A204.1 (cell line): ENCODE data around the gene ITPR1.

Experiments
- FAIRE-seq: peaks from 2 replicates; lab custom pipeline; 2012; peaks lifted over from hg19 to GRCh38; lab: Jason Lieb, UNC

Gene ITPR1

GRCh38 chr3:4687596-4687995 is 194.4 kb downstream of the ITPR1 start:
- FAIRE-seq, result no peak

GRCh38 chr3:4688411-4688810 is 195.3 kb downstream of the ITPR1 start:
- FAIRE-seq, result no peak

DNA sequence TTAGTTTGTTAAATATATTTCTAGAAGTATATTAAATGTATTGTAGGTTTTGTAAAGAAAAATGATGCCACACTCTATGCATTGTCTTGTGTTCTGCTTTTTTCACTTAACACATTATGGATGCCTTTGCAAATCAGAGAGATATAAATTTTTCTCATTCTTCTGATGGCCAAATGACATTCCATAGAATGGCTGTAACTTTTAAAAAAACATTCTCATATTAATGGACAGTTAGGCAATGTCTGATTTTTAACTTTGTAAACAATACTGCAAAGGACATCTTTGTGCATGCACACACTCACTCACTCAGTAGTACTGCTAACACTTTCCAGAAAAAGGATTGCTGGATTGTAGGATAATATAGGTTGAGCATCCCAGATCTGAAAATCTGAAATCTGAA is 195.9 kb downstream of the ITPR1 start:
- no peak for FAIRE-seq

DNA sequence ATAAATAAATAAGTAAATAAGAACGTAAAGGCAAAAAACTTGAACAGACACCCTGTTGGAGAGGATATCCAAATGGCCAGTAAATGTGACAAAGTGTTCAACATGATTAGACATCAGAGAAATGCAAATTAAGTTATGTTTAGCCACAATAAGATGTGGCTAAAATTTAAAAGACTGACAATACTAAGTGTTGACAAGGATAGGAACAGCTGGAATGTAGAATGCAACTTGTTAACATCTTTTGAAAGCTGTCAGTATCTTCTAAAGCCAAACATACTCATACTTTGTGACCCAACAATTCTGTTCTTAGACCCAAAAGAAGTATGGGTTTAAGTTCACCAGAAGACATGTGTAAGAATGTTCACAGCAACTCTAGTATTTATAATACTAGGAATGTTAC is 197.1 kb downstream of the ITPR1 start:
- FAIRE-seq, result no peak

DNA sequence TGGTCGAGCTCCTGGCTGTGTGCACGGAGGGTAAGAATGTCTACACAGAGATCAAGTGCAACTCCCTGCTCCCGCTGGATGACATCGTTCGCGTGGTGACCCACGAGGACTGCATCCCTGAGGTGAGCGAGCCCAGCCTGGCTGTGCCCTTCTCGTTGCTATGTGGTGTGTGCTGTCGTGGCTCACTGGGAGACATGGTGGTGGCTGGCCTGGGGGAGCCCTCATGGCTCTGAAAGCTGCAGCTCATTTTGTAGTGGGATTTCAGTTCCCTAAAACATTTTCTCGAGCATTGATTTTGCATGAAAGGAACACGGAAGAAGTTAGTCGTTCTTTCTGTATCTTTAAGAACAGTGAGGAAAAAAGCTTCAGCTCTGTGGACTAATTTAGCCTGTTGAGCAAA is 200.5 kb downstream of the ITPR1 start:
- FAIRE-seq, result no peak

- no peak for FAIRE-seq
These were observed 202.7 kb downstream of the ITPR1 start for GRCh38 chr3:4695846-4696245.

GRCh38 chr3:4696266-4696665 is 203.1 kb downstream of the ITPR1 start:
- FAIRE-seq, result no peak

DNA sequence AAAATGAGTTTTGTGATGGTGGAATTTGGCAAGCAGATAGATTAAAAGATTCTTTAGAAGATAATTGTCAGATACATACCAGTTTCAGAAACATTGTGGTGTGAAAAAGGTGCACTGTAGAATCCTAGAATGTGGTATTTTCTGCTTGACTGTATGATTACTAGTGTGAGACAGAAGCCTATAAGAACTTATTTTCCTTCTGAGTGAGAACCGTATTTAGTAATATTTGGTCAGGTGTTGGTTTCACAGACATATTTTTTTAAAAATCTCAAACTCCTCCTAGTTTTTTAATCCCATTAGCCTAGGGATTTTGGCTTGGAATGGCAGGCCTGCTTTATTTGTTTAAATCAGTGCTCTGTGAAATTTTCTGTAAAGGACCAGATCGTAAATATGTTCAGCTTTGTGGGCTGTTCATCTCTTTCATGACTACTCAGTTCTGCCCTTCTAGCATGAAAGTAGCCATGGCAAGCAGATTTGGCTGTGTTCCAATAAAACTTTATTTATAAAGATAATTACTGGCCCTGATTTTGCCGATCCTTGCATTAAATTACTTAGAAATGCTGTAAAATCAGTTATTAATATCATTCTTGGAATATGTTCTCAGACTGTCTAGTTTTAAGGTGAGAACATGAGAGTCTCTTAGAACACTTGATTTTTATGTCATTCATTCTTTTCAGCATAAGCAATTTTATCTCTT is 205.1 kb downstream of the ITPR1 start:
- no peak for FAIRE-seq

DNA sequence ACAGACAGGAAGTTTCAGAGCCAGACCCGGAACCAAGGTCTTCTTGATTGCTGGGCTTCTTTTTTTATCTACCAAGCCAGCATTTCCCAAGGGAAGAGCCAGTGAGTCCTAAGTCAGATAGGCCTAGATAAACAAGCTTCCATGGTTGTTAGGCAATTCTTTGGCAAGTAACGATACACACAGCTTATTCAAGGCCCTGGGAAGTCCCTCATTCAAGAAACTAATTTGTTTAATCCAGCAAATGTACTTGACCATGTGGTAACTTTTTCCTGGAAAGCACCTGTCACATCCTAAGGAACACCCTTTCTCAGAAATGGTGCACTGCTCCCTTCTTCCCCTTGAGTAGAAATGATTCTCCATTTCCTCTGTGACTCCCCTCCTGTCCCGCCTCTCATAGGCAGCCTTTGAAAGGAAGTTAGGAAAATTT is 209.9 kb downstream of the ITPR1 start:
- no peak for FAIRE-seq

GRCh38 chr3:4704552-4704951 is 211.4 kb downstream of the ITPR1 start:
- FAIRE-seq, result no peak

GRCh38 chr3:4707324-4707723 is 214.2 kb downstream of the ITPR1 start:
- no peak for FAIRE-seq

- FAIRE-seq, result no peak
These were observed 215.1 kb downstream of the ITPR1 start for GRCh38 chr3:4708230-4708629.

GRCh38 chr3:4709341-4709740 is 216.2 kb downstream of the ITPR1 start:
- no peak for FAIRE-seq

DNA sequence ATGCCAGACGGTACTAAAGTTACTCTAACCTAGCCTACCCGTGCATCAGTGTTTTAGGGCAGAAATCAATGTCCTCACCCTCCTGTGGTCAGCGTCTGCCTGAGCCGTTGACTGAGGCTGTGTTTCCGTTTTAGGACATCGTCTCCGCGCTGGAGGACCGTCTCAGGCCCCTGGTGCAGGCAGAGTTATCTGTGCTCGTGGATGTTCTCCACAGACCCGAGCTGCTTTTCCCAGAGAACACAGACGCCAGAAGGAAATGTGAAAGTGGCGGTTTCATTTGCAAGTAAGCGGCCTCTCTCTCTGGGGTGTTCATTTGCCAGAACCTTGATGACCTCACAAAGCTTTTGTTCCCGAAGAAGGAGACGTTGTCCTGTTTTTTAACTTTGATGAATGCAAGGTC is 217.0 kb downstream of the ITPR1 start:
- no peak for FAIRE-seq

GRCh38 chr3:4711680-4711992 is 218.5 kb downstream of the ITPR1 start:
- FAIRE-seq, result no peak

DNA sequence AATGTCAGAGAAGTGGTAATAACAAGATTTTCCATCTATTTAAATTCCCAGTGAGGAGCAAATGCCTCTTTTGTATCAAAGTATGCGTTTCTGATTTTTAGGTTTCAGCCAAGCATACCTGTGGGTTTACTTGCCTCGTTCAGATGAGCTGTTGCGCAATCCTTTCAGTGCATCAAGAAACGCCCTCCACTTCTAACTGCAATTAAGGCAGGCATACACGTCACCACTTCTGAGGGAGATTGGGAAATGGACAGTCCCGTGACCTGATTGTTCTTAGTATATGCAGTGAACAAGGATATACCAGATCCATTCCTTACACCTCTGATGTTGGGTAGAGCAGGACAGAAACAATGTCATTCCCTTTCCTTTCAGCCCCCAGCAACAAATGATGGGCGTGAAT is 219.0 kb downstream of the ITPR1 start:
- no peak for FAIRE-seq

GRCh38 chr3:4714045-4714444 is 220.9 kb downstream of the ITPR1 start:
- FAIRE-seq, result no peak

- FAIRE-seq, result peak; percentile 99
These were observed 223.1 kb downstream of the ITPR1 start for GRCh38 chr3:4716266-4716665.

DNA sequence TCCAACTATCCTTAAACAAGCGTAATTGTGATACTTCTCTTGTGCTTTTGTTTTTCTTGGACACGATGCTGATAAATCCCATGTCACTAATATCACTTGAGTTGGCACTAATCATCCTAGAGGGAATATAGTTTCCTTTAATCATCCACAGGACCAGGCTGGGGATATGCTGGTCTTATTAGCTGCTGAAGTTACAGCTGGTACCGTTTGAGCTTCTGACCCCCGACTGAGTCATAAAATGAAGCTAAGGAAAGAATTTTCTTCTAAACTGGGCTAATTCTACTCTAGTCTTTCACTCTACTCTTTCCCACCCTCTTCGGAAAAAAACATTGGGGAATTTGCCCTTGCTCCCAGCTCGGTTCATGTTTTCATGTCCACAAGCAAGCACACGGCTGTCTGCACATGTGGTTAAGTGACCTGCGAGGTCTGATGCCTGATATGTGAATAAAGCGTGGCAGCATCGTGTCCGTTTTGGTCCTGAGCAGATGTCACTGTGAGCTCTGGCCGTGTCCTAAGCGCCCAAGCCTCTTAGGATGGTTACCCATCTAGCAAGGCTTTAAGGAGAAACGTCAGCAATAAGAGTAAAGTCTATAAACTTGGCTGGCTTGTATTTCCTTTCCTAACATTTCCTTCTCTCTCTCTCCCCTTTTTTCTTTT is 223.7 kb downstream of the ITPR1 start:
- no peak for FAIRE-seq

DNA sequence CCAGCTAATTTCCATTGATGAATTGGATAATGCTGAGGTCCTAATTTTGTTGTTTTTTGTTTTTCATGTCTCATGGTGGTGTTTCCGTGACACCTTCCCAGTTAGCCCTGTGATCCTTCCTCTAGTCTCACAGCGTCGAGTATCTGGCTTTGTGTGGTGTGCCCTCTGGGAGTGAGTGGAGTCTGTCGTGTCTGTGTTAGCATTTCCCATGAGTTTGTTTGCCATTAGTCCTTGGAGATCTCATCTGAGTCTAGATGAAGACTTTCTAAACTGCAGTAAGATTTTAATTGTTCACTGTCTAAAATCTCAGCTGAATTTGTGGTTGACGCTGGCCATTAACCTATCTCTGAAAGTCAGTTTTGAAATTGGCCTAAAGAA is 224.2 kb downstream of the ITPR1 start:
- FAIRE-seq, result no peak

DNA sequence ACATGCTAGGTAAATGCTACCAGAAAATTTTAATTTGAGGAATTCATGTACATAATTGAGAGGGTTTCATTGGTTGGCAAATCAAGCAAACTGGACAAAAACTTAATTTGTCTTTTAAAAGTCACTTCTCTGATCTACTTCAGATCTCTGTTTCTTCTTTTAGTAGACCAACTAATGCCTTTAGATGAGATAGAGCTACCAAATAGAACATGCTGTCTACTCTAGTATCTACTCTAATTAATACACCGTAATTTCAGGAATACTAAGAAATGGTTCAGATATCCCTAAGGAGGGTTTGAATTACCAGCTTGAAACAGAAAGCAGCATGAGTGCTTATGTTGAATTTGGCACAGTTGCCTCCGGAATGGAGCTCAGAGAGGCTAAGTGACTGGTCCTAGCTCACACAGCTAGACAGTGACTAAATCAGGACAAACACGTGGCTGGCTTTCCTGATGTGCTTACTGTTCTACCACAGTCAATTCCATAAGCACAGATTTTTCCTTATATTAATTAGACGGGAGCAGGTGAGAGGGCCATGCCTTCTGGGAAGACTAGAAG is 225.1 kb downstream of the ITPR1 start:
- FAIRE-seq, result peak; percentile 97

DNA sequence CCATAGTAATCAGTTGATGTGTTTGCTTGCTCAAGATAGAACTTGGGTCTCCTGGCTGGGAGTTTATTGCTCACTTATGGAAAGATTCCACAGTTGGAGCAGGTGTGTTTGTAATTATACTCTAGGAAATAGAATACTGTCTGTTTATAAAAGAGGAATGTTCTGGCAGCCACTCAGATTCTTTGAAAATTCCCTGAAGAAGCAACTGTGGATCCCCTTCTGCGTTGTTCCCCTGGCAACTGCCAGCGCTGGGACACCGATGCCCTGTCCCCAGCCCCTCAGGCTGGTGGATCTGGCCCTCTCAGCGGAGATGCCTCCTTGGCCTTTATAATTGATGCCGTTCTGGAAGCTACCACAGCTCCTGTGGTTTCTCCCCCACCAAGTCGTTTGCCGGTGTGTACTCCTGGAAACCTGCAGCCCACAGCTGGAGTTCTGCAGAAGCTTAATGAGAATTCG is 225.9 kb downstream of the ITPR1 start:
- no peak for FAIRE-seq

DNA sequence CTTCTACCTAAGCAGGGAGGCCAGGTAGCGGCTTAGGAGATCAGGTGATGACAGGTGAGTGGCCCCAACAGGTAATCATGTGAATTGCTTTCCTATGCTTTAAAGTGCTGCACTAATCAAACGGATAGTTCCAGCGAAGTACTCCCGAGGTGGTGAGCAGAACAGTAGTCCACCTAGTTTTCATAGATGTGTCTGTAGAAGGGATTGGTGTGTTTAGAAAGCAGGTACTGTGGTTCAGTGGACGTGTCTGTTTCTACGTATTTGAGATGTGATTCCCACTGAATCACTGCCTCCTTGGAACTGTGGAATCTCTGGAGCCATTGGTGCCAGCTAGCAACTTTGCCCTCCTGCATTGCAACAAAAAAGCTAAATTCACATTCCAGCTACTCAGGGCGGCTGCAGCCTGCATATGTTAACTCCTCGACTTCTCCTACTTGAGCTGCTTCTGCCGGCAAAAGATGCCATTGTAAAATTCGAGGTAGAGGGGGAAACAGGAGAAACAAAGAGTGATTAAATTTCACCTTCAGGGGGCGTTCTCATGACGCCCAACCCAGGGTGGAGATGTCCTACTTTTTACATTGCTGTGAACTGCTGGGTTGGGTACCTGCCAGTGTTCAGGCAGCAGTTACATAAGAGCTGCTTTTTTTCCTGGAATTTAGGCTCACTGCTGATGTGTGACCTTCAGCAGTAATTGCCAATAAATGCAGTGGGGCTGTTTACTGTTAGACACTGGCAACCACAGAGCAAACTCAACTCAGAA is 227.3 kb downstream of the ITPR1 start:
- FAIRE-seq, result peak; percentile 89
